Sigmoid colon (tissue), 4 donors: ENCODE measurements around the gene FBXL16.

Experiments
- EP300 ChIP-seq, 4 donors: sonication (generic); formaldehyde crosslinking; IDR thresholded peaks; one replicate each; pipeline ENCODE4 v1.6.1; 2017; ENCODE audit warnings: antibody characterized with exemption in 4 of 4
- POLR2A ChIP-seq, 2 donors: fragments of 450-650 bp; IDR thresholded peaks; one replicate each; pipeline ENCODE4 v1.6.1; 2016; ENCODE audit warnings: antibody characterized with exemption in 2 of 2, mild to moderate bottlenecking in 2 of 2, moderate library complexity in 2 of 2
- POLR2AphosphoS5 ChIP-seq, 4 donors: sonication (generic); formaldehyde crosslinking; IDR thresholded peaks; one replicate each; pipeline ENCODE4 v1.6.1; 2017; ENCODE audit warnings: antibody characterized with exemption in 4 of 4
- TF ChIP-seq, protein P1 (sequence below), 4 experiments: fragments of 450-650 bp in 3 of 4; fragments of 200-600 bp in 1 of 4; IDR thresholded peaks; one replicate each; pipeline ENCODE4 v1.5.1; 2016 to 2019; ENCODE audit warnings: antibody characterized with exemption in 4 of 4, mild to moderate bottlenecking in 3 of 4, moderate library complexity in 2 of 4

DNA sequence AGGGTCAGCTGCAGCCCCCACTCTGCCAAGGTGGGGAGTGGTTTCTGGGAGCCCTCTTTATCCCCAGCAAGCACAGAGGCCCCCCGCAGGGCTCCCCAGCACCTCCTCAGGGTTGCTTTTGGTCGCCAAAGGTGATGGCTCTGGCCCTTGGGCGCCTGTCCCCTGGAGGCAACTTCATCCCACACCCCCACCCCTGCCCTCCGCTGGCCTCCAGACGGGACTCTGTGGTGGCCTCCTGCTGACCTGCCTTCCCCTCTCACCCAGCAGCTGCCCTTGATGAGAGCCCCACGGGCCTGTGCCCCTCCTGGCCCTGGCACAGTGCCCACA is 45.5 kb downstream of the FBXL16 start:
- TF ChIP-seq, protein P1, sequence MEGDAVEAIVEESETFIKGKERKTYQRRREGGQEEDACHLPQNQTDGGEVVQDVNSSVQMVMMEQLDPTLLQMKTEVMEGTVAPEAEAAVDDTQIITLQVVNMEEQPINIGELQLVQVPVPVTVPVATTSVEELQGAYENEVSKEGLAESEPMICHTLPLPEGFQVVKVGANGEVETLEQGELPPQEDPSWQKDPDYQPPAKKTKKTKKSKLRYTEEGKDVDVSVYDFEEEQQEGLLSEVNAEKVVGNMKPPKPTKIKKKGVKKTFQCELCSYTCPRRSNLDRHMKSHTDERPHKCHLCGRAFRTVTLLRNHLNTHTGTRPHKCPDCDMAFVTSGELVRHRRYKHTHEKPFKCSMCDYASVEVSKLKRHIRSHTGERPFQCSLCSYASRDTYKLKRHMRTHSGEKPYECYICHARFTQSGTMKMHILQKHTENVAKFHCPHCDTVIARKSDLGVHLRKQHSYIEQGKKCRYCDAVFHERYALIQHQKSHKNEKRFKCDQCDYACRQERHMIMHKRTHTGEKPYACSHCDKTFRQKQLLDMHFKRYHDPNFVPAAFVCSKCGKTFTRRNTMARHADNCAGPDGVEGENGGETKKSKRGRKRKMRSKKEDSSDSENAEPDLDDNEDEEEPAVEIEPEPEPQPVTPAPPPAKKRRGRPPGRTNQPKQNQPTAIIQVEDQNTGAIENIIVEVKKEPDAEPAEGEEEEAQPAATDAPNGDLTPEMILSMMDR (IDR thresholded peaks at IDR 0.05): no peak
- no peak for TF ChIP-seq POLR2AphosphoS5 (IDR thresholded peaks at IDR 0.05)
- no peak for TF ChIP-seq POLR2A (IDR thresholded peaks at IDR 0.05)
- TF ChIP-seq EP300 (IDR thresholded peaks at IDR 0.05): no peak
